Lower leg skin (tissue), 3 donors: ENCODE results near the gene CDH16.

ENCODE experiments used
- CTCF ChIP-seq, 3 donors: fragments of 450-650 bp; IDR thresholded peaks; one replicate each; pipeline ENCODE4 v1.5.1; 2016; ENCODE audit warnings: antibody characterized with exemption in 3 of 3, mild to moderate bottlenecking in 3 of 3, moderate library complexity in 2 of 3
- POLR2A ChIP-seq, 2 donors: fragments of 450-650 bp; IDR thresholded peaks; one replicate each; pipeline ENCODE4 v1.6.1; 2016 to 2017; ENCODE audit warnings: antibody characterized with exemption in 2 of 2, mild to moderate bottlenecking in 1 of 2, moderate library complexity in 1 of 2

- TF ChIP-seq CTCF (IDR thresholded peaks at IDR 0.05), result no peak
- TF ChIP-seq POLR2A (IDR thresholded peaks at IDR 0.05), result no peak
Measured at GRCh38 chr16:66928702-66929388, 10.2 kb upstream of the CDH16 start.
